ENCODE results near the gene SEC31A.

The SEC31A gene

DNA sequence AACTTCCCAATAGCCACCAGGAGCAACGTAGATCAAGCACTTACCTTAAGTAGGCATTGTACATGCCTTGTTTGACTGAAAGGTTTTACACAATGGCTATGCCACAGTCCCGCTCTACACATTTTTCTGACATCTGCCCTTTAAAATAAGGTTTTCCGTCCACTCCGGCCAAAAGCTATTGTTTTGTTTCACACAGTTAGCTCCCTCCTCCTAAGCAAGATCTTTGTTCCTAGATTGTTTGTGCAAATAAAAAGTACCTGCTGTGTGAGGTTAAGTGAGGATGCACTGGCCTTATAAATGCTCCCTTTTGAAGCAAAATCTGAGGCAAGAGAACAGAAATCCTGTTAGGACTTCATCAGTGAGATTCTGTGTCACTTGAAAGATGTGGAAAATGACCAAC is 104.1 kb downstream of the SEC31A start:
- Histone ChIP-seq H2BK15ac (replicated peaks; ENCODE audit: low read depth) (no peak overlapping the region), H3K79me1 (ENCODE audit: low read length) (no peaks in the 10 kb centered on the region), H3K9ac (ENCODE audit: low read length) (no peak overlapping the region), H3K4ac (ENCODE audit: low read depth, low read length) (no peak overlapping the region), H3K27ac (ENCODE audit: low read depth, low read length) (no peak overlapping the region), H3K4me2 (ENCODE audit: low read length) (no peak overlapping the region), H3K23ac (ENCODE audit: low read length) (no peak overlapping the region), H2BK120ac (ENCODE audit: low read depth, low read length) (no peak overlapping the region), H2AK5ac (ENCODE audit: low read length) (no peak overlapping the region), H3K79me2 (ENCODE audit: control insufficient read depth, insufficient read depth, low read length) (no peaks in the 10 kb centered on the region), H3K4me3 (ENCODE audit: low read length) (no peak overlapping the region), H3K27me3 (ENCODE audit: insufficient read depth, low read length, poor library complexity) (peaks cover 16% of the 10 kb centered on the region), H4K8ac (ENCODE audit: low read depth, low read length) (no peak overlapping the region), H3K56ac (ENCODE audit: low read length) (no peak overlapping the region), H2BK5ac (ENCODE audit: low read length) (no peak overlapping the region), H3K18ac (ENCODE audit: low read length) (no peak overlapping the region), H3K4me1 (ENCODE audit: control insufficient read depth, low read depth, low read length) (peaks cover 13% of the 10 kb centered on the region), H3K36me3 (ENCODE audit: control insufficient read depth, insufficient read depth, low read length) (no peaks in the 10 kb centered on the region), H4K5ac (ENCODE audit: low read length) (no peak overlapping the region)
- no CpG with 5 or more reads among the region's 4 CpGs for WGBS (ENCODE audit: extremely low coverage, insufficient coverage, low lambda C conversion rate)
- no peak for DNase-seq

DNA sequence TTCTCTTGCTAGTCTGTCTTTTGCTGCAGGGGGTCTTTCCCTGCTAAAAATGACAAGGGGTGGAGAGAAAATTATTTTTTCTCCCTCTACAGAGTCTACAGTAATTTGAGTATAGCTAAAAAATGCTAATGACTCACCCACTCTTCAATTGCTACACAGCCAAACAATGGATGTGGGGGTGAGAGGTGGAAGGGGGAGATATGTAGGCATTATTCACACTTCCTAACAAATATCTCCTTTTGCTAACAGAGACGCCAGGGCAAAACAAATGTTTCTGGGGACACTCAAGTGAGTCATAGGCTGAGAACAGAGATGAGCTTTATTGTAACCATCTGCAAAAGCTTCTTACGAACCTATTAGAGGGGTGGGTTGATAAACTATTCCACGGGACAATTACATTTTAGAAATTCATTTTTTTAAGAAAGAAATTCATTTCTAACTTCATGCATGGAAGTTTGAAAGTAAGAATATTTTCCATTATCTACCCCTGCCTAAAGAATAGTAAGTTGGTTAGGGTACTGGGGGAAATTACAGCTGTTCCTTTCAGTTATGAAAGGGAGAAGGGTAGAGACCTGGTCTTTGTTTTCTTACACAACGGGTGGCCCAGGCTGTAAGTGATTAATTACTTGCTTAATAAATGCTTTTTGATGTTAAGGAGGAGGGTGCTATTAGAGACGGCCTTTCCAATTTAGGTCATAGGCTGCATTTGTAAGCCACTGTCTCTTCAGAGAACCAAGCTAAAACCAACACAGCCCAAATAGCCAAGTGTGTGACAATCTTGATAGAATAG is 105.1 kb downstream of the SEC31A start:
- Histone ChIP-seq H3K27me3 (ENCODE audit: insufficient read depth, low read length, poor library complexity) (peaks cover 16% of the 10 kb centered on the region), H3K4me2 (ENCODE audit: low read length) (no peak overlapping the region), H4K5ac (ENCODE audit: low read length) (no peak overlapping the region), H3K4me1 (ENCODE audit: control insufficient read depth, low read depth, low read length) (peaks cover 13% of the 10 kb centered on the region), H3K79me1 (ENCODE audit: low read length) (no peaks in the 10 kb centered on the region), H3K79me2 (ENCODE audit: control insufficient read depth, insufficient read depth, low read length) (no peaks in the 10 kb centered on the region), H3K23ac (ENCODE audit: low read length) (no peak overlapping the region), H3K4me3 (ENCODE audit: low read length) (no peak overlapping the region), H2AK5ac (ENCODE audit: low read length) (no peak overlapping the region), H4K8ac (ENCODE audit: low read depth, low read length) (no peak overlapping the region), H3K9ac (ENCODE audit: low read length) (no peak overlapping the region), H3K36me3 (ENCODE audit: control insufficient read depth, insufficient read depth, low read length) (no peaks in the 10 kb centered on the region), H2BK120ac (ENCODE audit: low read depth, low read length) (no peak overlapping the region), H2BK5ac (ENCODE audit: low read length) (no peak overlapping the region), H3K18ac (ENCODE audit: low read length) (no peak overlapping the region), H3K27ac (ENCODE audit: low read depth, low read length) (no peak overlapping the region), H2BK15ac (replicated peaks; ENCODE audit: low read depth) (no peak overlapping the region), H3K4ac (ENCODE audit: low read depth, low read length) (no peak overlapping the region), H3K56ac (ENCODE audit: low read length) (no peak overlapping the region)
- DNase-seq: peak; percentile 74
- WGBS (ENCODE audit: extremely low coverage, insufficient coverage, low lambda C conversion rate): no CpG with 5 or more reads among the region's 5 CpGs

DNA sequence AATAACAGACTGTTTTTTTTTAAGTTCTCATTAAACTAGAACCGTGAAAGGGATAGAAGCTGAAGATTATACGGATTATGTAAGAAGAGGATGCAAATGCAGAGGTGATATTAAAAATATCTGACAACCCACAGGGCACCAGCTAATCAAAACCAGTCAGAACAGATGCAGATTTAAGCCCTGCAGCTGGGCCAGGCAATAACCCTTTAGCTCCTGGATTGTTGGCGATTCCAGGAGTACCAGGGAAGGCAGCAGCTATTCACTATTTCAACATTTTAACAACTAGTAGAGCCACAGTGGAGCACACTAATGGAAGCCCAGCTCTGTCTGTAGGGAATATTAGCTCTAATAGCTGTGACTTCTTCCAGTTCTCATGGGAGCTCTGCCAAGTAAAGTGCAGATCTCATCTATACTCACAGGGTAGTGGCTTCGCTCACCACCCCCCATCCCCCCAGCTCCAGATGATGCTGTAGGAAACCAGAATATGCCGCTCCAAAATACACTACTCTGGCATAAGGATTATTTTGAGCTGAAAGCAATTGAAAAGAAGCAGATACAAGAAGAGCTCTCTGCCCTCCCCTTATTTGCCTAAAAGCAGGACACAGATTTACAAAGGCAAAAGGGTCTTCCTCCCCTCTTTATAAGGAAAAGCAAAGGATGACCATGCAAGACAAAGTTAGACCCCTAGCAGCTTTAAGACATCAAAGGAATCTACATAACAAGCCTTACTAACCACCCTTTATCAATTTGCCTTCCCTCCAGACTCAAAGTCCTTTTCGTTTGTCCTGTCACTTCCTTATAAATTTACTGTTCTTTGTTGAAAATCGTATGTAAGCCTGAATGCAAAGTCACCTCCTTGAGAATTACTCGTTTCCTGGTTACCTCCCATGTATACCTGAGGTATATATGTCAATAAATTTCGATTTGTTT is 106.0 kb downstream of the SEC31A start:
- no peaks in the 10 kb centered on the region for H3K79me1 ChIP-seq (ENCODE audit: low read length)
- no peak overlapping the region for H3K4me3 ChIP-seq (ENCODE audit: low read length)
- no peak overlapping the region for H2BK120ac ChIP-seq (ENCODE audit: low read depth, low read length)
- H2AK5ac ChIP-seq (ENCODE audit: low read length): no peak overlapping the region
- no peak overlapping the region for H3K56ac ChIP-seq (ENCODE audit: low read length)
- no peak overlapping the region for H2BK15ac ChIP-seq (replicated peaks; ENCODE audit: low read depth)
- peak; percentile 80 for DNase-seq
- peaks cover 13% of the 10 kb centered on the region for H3K4me1 ChIP-seq (ENCODE audit: control insufficient read depth, low read depth, low read length)
- H3K23ac ChIP-seq (ENCODE audit: low read length): no peak overlapping the region
- H3K18ac ChIP-seq (ENCODE audit: low read length): no peak overlapping the region
- H2BK5ac ChIP-seq (ENCODE audit: low read length): no peak overlapping the region
- peaks cover 16% of the 10 kb centered on the region for H3K27me3 ChIP-seq (ENCODE audit: insufficient read depth, low read length, poor library complexity)
- H4K8ac ChIP-seq (ENCODE audit: low read depth, low read length): no peak overlapping the region
- no peak overlapping the region for H3K27ac ChIP-seq (ENCODE audit: low read depth, low read length)
- H3K79me2 ChIP-seq (ENCODE audit: control insufficient read depth, insufficient read depth, low read length): no peaks in the 10 kb centered on the region
- H3K9ac ChIP-seq (ENCODE audit: low read length): no peak overlapping the region
- H3K4ac ChIP-seq (ENCODE audit: low read depth, low read length): no peak overlapping the region
- peak overlapping the region; percentile 17 for H3K4me2 ChIP-seq (ENCODE audit: low read length)
- no CpG with 5 or more reads among the region's 9 CpGs for WGBS (ENCODE audit: extremely low coverage, insufficient coverage, low lambda C conversion rate)
- no peak overlapping the region for H4K5ac ChIP-seq (ENCODE audit: low read length)
- no peaks in the 10 kb centered on the region for H3K36me3 ChIP-seq (ENCODE audit: control insufficient read depth, insufficient read depth, low read length)

DNA sequence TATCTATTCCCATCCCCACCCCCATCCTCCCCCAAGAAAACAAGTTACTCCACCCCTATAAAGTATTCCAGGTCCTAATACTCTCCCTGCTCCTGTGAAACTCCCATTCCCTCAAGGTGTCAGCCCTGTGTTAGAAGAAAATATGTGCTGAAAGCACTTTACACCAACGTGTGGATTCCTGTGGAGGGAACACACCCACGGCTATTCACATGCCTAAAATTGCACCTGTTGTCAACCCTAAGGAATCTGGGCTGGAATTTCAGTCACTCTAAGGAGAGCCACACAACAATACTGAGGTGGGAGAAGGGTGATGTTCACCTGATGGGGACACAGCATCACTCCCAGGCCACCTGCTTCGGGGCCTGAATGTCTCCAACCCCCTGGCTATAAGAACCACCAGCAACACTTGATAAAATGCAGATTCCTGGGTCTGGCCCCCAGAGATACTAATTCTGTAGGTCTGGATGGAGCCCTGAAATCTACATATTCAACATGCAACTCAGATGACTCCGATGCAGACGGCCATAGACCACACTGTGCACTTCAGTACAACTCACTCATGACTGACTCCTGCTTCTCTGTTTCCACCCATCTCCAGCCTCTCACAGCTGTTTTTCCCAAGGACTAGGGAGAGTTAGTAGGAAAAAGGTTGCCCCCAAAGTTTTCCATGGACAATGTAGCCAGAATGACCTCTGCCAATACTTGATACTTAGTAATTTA is 108.2 kb downstream of the SEC31A start:
- no peak overlapping the region for H4K8ac ChIP-seq (ENCODE audit: low read depth, low read length)
- H3K27ac ChIP-seq (ENCODE audit: low read depth, low read length): no peak overlapping the region
- H2BK15ac ChIP-seq (replicated peaks; ENCODE audit: low read depth): no peak overlapping the region
- no peaks in the 10 kb centered on the region for H3K36me3 ChIP-seq (ENCODE audit: control insufficient read depth, insufficient read depth, low read length)
- no peak overlapping the region for H4K5ac ChIP-seq (ENCODE audit: low read length)
- no peak overlapping the region for H3K4me3 ChIP-seq (ENCODE audit: low read length)
- no peak overlapping the region for H2AK5ac ChIP-seq (ENCODE audit: low read length)
- H3K4me2 ChIP-seq (ENCODE audit: low read length): no peak overlapping the region
- H2BK5ac ChIP-seq (ENCODE audit: low read length): no peak overlapping the region
- no peak overlapping the region for H3K4ac ChIP-seq (ENCODE audit: low read depth, low read length)
- no peaks in the 10 kb centered on the region for H3K79me1 ChIP-seq (ENCODE audit: low read length)
- H3K4me1 ChIP-seq (ENCODE audit: control insufficient read depth, low read depth, low read length): peaks cover 13% of the 10 kb centered on the region
- DNase-seq: peak; percentile 94
- H2BK120ac ChIP-seq (ENCODE audit: low read depth, low read length): no peak overlapping the region
- no peak overlapping the region for H3K18ac ChIP-seq (ENCODE audit: low read length)
- H3K9ac ChIP-seq (ENCODE audit: low read length): no peak overlapping the region
- no peak overlapping the region for H3K23ac ChIP-seq (ENCODE audit: low read length)
- no CpG with 5 or more reads among the region's 5 CpGs for WGBS (ENCODE audit: extremely low coverage, insufficient coverage, low lambda C conversion rate)
- no peak overlapping the region for H3K56ac ChIP-seq (ENCODE audit: low read length)
- no peaks in the 10 kb centered on the region for H3K79me2 ChIP-seq (ENCODE audit: control insufficient read depth, insufficient read depth, low read length)
- peaks cover 4% of the 10 kb centered on the region for H3K27me3 ChIP-seq (ENCODE audit: insufficient read depth, low read length, poor library complexity)

DNA sequence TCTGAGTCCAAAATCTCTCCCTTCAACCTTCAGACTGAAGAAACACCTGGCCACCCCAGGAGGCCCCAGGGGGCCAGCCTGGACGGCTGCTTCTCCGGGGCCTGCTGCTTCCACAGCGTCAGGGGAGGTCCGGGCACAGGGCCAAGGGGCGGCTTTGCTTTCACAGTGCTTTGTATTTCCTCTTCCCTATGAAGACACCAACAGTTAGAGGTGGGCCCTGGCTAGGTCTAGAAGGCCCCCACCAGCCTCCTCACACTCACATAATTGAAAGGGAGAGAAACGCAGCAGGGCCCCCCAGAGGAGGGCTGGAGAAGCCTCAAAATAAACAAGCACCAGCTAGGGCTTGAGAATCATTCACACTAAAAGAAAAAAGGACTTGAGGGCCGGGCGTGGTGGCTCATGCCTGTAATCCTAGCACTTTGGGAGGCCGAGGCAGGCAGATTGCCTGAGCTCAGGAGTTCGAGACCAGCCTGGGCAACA is 110.2 kb downstream of the SEC31A start:
- DNase-seq: no peak
- no peak overlapping the region for H3K56ac ChIP-seq (ENCODE audit: low read length)
- WGBS (ENCODE audit: extremely low coverage, insufficient coverage, low lambda C conversion rate): no CpG with 5 or more reads among the region's 10 CpGs
- no peak overlapping the region for H4K8ac ChIP-seq (ENCODE audit: low read depth, low read length)
- H3K27ac ChIP-seq (ENCODE audit: low read depth, low read length): no peak overlapping the region
- H3K4me3 ChIP-seq (ENCODE audit: low read length): no peak overlapping the region
- H3K27me3 ChIP-seq (ENCODE audit: insufficient read depth, low read length, poor library complexity): no peaks in the 10 kb centered on the region
- H2BK5ac ChIP-seq (ENCODE audit: low read length): no peak overlapping the region
- no peak overlapping the region for H3K23ac ChIP-seq (ENCODE audit: low read length)
- H2AK5ac ChIP-seq (ENCODE audit: low read length): no peak overlapping the region
- no peak overlapping the region for H2BK120ac ChIP-seq (ENCODE audit: low read depth, low read length)
- H3K36me3 ChIP-seq (ENCODE audit: control insufficient read depth, insufficient read depth, low read length): no peaks in the 10 kb centered on the region
- H3K18ac ChIP-seq (ENCODE audit: low read length): no peak overlapping the region
- H3K4ac ChIP-seq (ENCODE audit: low read depth, low read length): no peak overlapping the region
- no peaks in the 10 kb centered on the region for H3K79me1 ChIP-seq (ENCODE audit: low read length)
- H4K5ac ChIP-seq (ENCODE audit: low read length): no peak overlapping the region
- no peak overlapping the region for H2BK15ac ChIP-seq (replicated peaks; ENCODE audit: low read depth)
- H3K4me2 ChIP-seq (ENCODE audit: low read length): no peak overlapping the region
- H3K79me2 ChIP-seq (ENCODE audit: control insufficient read depth, insufficient read depth, low read length): no peaks in the 10 kb centered on the region
- peaks cover 11% of the 10 kb centered on the region for H3K4me1 ChIP-seq (ENCODE audit: control insufficient read depth, low read depth, low read length)
- no peak overlapping the region for H3K9ac ChIP-seq (ENCODE audit: low read length)
